NB4 (cell line): ENCODE data around the gene ARAP2.

Experiments
- TF ChIP-seq, protein P1 (sequence below): IDR thresholded peaks from one replicate; pipeline ENCODE4 v1.5.1; 2012; ENCODE audit warnings: low read depth, low read length
- TF ChIP-seq, protein P2 (sequence below): IDR thresholded peaks from 2 replicates; pipeline ENCODE4 v1.6.1; 2011; ENCODE audit warnings: low read depth, low read length

DNA sequence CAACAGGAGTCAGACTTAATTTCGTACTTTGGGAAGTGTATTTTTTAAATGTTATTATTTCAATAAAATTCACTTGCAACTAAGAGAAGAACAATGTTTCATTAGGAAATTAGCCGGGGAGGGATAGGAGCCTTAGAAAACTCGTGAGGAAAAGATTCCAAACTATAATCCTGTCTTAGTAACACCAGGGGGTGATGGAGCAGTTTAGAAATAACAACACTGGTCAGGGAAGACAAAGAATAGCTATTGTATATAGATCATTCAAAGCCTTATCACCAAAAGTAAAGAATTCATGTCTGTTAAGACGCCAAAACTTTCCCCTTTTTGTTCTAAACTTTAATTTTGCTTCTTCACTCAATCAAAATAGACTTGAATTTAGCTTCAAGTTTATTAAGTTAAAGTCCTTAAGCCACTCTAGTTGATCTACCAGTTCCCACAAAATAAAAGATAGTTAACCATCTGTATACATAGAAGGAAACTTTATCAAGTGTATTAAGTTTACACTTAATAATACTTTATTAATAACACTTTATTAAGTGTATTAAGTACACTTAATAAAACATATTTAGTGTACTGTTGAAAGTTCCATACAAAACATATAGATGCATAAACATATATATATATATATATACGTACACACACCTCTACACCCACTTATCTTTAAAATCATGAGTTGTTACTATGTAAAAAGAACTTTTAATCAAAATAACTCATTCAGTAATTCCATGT is 60.5 kb downstream of the ARAP2 start:
- TF ChIP-seq, protein P1, sequence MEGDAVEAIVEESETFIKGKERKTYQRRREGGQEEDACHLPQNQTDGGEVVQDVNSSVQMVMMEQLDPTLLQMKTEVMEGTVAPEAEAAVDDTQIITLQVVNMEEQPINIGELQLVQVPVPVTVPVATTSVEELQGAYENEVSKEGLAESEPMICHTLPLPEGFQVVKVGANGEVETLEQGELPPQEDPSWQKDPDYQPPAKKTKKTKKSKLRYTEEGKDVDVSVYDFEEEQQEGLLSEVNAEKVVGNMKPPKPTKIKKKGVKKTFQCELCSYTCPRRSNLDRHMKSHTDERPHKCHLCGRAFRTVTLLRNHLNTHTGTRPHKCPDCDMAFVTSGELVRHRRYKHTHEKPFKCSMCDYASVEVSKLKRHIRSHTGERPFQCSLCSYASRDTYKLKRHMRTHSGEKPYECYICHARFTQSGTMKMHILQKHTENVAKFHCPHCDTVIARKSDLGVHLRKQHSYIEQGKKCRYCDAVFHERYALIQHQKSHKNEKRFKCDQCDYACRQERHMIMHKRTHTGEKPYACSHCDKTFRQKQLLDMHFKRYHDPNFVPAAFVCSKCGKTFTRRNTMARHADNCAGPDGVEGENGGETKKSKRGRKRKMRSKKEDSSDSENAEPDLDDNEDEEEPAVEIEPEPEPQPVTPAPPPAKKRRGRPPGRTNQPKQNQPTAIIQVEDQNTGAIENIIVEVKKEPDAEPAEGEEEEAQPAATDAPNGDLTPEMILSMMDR, result no peak
- TF ChIP-seq, protein P2, sequence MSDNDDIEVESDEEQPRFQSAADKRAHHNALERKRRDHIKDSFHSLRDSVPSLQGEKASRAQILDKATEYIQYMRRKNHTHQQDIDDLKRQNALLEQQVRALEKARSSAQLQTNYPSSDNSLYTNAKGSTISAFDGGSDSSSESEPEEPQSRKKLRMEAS, result no peak
